H9 (cell line): Measurements from ENCODE around the gene ADGB. TPM values are rescaled to one million over a fixed set of nuclear protein-coding genes. Genes with fewer than 3 reads are reported as not detected.
A peak's percentile ranks its signal among the peaks of the same experiment; 100 is the strongest.

Source experiments
- DNase-seq: peaks from one replicate; pipeline ENCODE4 v3.0.0-alpha.2; 2017
- H2AFZ ChIP-seq: one replicate; pipeline ENCODE4 v1.6.1; 2013; ENCODE audit warnings: mild to moderate bottlenecking, low read length, control low read depth, moderate library complexity
- H2AK5ac ChIP-seq: 2 replicates; pipeline ENCODE4 v1.6.1; 2013; ENCODE audit warnings: low read length, control low read depth, mixed read lengths; ENCODE audit not compliant: insufficient read length
- H2BK120ac ChIP-seq: one replicate; pipeline ENCODE4 v1.6.1; 2013; ENCODE audit warnings: low read depth, mild to moderate bottlenecking, low read length, control low read depth, inconsistent platforms; ENCODE audit not compliant: poor library complexity, severe bottlenecking
- H2BK12ac ChIP-seq: 2 replicates; pipeline ENCODE4 v1.6.1; 2013; ENCODE audit warnings: low read length, control low read depth, mixed read lengths, low read depth; ENCODE audit not compliant: insufficient read length
- H2BK15ac ChIP-seq: 2 replicates; pipeline ENCODE4 v1.6.1; 2013; ENCODE audit warnings: low read depth, low read length, control low read depth
- H2BK20ac ChIP-seq: one replicate; pipeline ENCODE4 v1.6.1; 2013; ENCODE audit warnings: low read depth, mild to moderate bottlenecking, low read length, control low read depth, inconsistent platforms; ENCODE audit not compliant: poor library complexity, severe bottlenecking
- H2BK5ac ChIP-seq: 2 replicates; pipeline ENCODE4 v1.6.1; 2013; ENCODE audit warnings: low read length, control low read depth, mixed read lengths; ENCODE audit not compliant: insufficient read length
- H3K14ac ChIP-seq: 2 replicates; pipeline ENCODE4 v1.6.1; 2013; ENCODE audit warnings: low read length, control low read depth; ENCODE audit not compliant: insufficient read depth
- H3K18ac ChIP-seq: 2 replicates; pipeline ENCODE4 v1.6.1; 2013; ENCODE audit warnings: low read depth, mild to moderate bottlenecking, mixed read lengths, low read length, control low read depth; ENCODE audit not compliant: insufficient read length
- H3K23ac ChIP-seq: 2 replicates; pipeline ENCODE4 v1.6.1; 2013; ENCODE audit warnings: low read length, control low read depth, mixed read lengths, low read depth; ENCODE audit not compliant: insufficient read length
- H3K23me2 ChIP-seq: 2 replicates; pipeline ENCODE4 v1.6.1; 2013; ENCODE audit warnings: low read depth, mild to moderate bottlenecking, mixed read lengths, low read length, control low read depth; ENCODE audit not compliant: insufficient read length, poor library complexity, severe bottlenecking
- H3K27ac ChIP-seq: 2 replicates; pipeline ENCODE4 v1.5.1; 2013; ENCODE audit warnings: low read length, control low read depth, mixed read lengths, low read depth; ENCODE audit not compliant: insufficient read length
- H3K27me3 ChIP-seq: 2 replicates; pipeline ENCODE4 v1.6.1; 2013; ENCODE audit warnings: low read length, control low read depth, inconsistent platforms; ENCODE audit not compliant: insufficient read depth
- H3K4ac ChIP-seq: 2 replicates; pipeline ENCODE4 v1.6.1; 2013; ENCODE audit warnings: low read depth, mild to moderate bottlenecking, control low read depth, inconsistent platforms, low read length, moderate library complexity
- H3K4me1 ChIP-seq: 2 replicates; pipeline ENCODE4 v1.6.1; 2013; ENCODE audit warnings: low read length, control low read depth, inconsistent platforms; ENCODE audit not compliant: insufficient read depth
- H3K4me2 ChIP-seq: 2 replicates; pipeline ENCODE4 v1.6.1; 2013; ENCODE audit warnings: low read length, control low read depth, mixed read lengths; ENCODE audit not compliant: insufficient read length, insufficient read depth
- H3K56ac ChIP-seq: 2 replicates; pipeline ENCODE4 v1.6.1; 2013; ENCODE audit warnings: low read depth, mild to moderate bottlenecking, mixed read lengths, low read length, control low read depth; ENCODE audit not compliant: insufficient read length
- H3K79me1 ChIP-seq: 2 replicates; pipeline ENCODE4 v1.6.1; 2013; ENCODE audit warnings: low read depth, mild to moderate bottlenecking, moderate library complexity, low read length, control low read depth, inconsistent platforms; ENCODE audit not compliant: insufficient read depth, poor library complexity, severe bottlenecking
- H3K79me2 ChIP-seq: 2 replicates; pipeline ENCODE4 v1.6.1; 2013; ENCODE audit warnings: low read length, control low read depth, inconsistent platforms; ENCODE audit not compliant: insufficient read depth
- H3K9ac ChIP-seq: 2 replicates; pipeline ENCODE4 v1.6.1; 2013; ENCODE audit warnings: low read length, control low read depth, mixed read lengths; ENCODE audit not compliant: insufficient read length; ENCODE audit errors: extremely low read depth
- H3K9me3 ChIP-seq: one replicate; pipeline ENCODE4 v1.6.1; 2013; ENCODE audit warnings: low read depth, low read length, inconsistent platforms; ENCODE audit not compliant: control insufficient read depth
- H3T11ph ChIP-seq: one replicate; pipeline ENCODE4 v1.6.1; 2013; ENCODE audit warnings: mild to moderate bottlenecking, low read length, control low read depth, inconsistent platforms
- H4K20me1 ChIP-seq: one replicate; pipeline ENCODE4 v1.6.1; 2013; ENCODE audit not compliant: control insufficient read depth, insufficient read length, insufficient read depth
- H4K5ac ChIP-seq: 2 replicates; pipeline ENCODE4 v1.6.1; 2013; ENCODE audit warnings: low read depth, mild to moderate bottlenecking, mixed read lengths, low read length, control low read depth; ENCODE audit not compliant: insufficient read length
- H4K8ac ChIP-seq: replicated peaks from 2 replicates; pipeline ENCODE4 v1.6.1; 2013; ENCODE audit warnings: low read length, control low read depth, mixed read lengths, low read depth; ENCODE audit not compliant: insufficient read length
- H4K91ac ChIP-seq: 2 replicates; pipeline ENCODE4 v1.6.1; 2013; ENCODE audit warnings: low read depth, mild to moderate bottlenecking, moderate library complexity, mixed read lengths, low read length, control low read depth; ENCODE audit not compliant: insufficient read length
- H3K27ac Mint-ChIP-seq, 3 experiments: 2 replicates in 2 of 3; 3 replicates in 1 of 3; pipeline ENCODE4 v1.8.0; 2020 to 2021; ENCODE audit warnings: mixed read lengths in 3 of 3, mild to moderate bottlenecking in 1 of 3, moderate library complexity in 1 of 3
- H3K27me3 Mint-ChIP-seq: 2 replicates; pipeline ENCODE4 v1.8.0; 2021; ENCODE audit warnings: low read depth, mild to moderate bottlenecking, moderate library complexity, mixed read lengths
- H3K36me3 Mint-ChIP-seq, 3 experiments: 2 replicates in 2 of 3; 3 replicates in 1 of 3; pipeline ENCODE4 v1.8.0; 2020 to 2021; ENCODE audit warnings: low read depth in 3 of 3, mixed read lengths in 3 of 3; ENCODE audit not compliant: insufficient read depth in 1 of 3
- H3K4me1 Mint-ChIP-seq, 2 experiments: 2 replicates each; pipeline ENCODE4 v1.8.0; 2020; ENCODE audit warnings: mixed read lengths in 2 of 2
- H3K4me3 Mint-ChIP-seq, 2 experiments: 2 replicates in 1 of 2; 3 replicates in 1 of 2; pipeline ENCODE4 v1.8.0; 2020 to 2021; ENCODE audit warnings: mild to moderate bottlenecking in 2 of 2, mixed read lengths in 2 of 2, moderate library complexity in 1 of 2
- H3K9me3 Mint-ChIP-seq, 2 experiments: 2 replicates in 1 of 2; 3 replicates in 1 of 2; pipeline ENCODE4 v1.8.0; 2020; ENCODE audit warnings: mild to moderate bottlenecking in 2 of 2, mixed read lengths in 2 of 2, moderate library complexity in 1 of 2
- CTCF ChIP-seq: fragments of 200-600 bp; sonication (generic); conservative IDR thresholded peaks from 3 replicates; pipeline ENCODE4 v1.8.0; 2021; ENCODE audit warnings: antibody characterized with exemption, mild to moderate bottlenecking
- WGBS: extraction: QIAGEN DNeasy Blood & Tissue Kit; methylation state at CpG from one replicate; pipeline ENCODE4 v1.1.7; 2013; ENCODE audit warnings: missing lambda C conversion rate, low lambda C conversion rate, mixed read lengths; ENCODE audit not compliant: insufficient read length; ENCODE audit errors: extremely low coverage; 5-methylcytosine and 5-hydroxymethylcytosine counted together
- total RNA-seq: library from RNA; stranded (reverse); gene quantifications from 2 replicates; pipeline ENCODE4 v1.2.1, GENCODE V29; 2021

ADGB gene
- total RNA-seq, 1 experiment from 2014 or later: not detected

GRCh38 chr6:146682919-146683318, 84.1 kb downstream of the ADGB start:
- Histone ChIP-seq H3K14ac (no peak overlapping the region), H3K56ac (no peak overlapping the region), H3K23ac (no peak overlapping the region), H4K91ac (no peak overlapping the region), H4K5ac (no peak overlapping the region), H3K4me2 (no peak overlapping the region), H2BK5ac (no peak overlapping the region), H2BK12ac (no peak overlapping the region), H2BK20ac (no peak overlapping the region), H3K23me2 (no peaks in the 10 kb centered on the region), H3K18ac (no peak overlapping the region), H3T11ph (no peak overlapping the region), H3K27ac (no peak overlapping the region), H3K79me2 (no peaks in the 10 kb centered on the region), H3K9ac (no peak overlapping the region), H3K4me1 (no peaks in the 10 kb centered on the region), H3K9me3 (no peaks in the 10 kb centered on the region), H2BK120ac (no peak overlapping the region), H3K27me3 (no peaks in the 10 kb centered on the region), H2BK15ac (no peak overlapping the region), H3K4ac (no peak overlapping the region), H3K79me1 (no peaks in the 10 kb centered on the region), H2AK5ac (no peak overlapping the region), H2AFZ (no peak overlapping the region), H4K20me1 (no peaks in the 10 kb centered on the region), H4K8ac (no peak overlapping the region)
- Mint-ChIP-seq H3K9me3 (no peaks in the 10 kb centered on the region), H3K36me3 (no peaks in the 10 kb centered on the region), H3K4me3 (no peak overlapping the region), H3K27me3 (no peaks in the 10 kb centered on the region), H3K4me1 (no peaks in the 10 kb centered on the region), H3K27ac (peak overlapping the region in 2 of 3 experiments; percentile 55 to 90; a peak in 4 of 7 replicates)
- TF ChIP-seq CTCF: no peak
- no peak for DNase-seq
- no CpG with 5 or more reads among the region's 1 CpG for WGBS
